Glomerular endothelial cell (primary cell): ENCODE results near the gene TUBA4B. TPM values are rescaled to one million over a fixed set of nuclear protein-coding genes. Genes with fewer than 3 reads are reported as not detected.
"Not testable (repeated sequence)": the region's sequence is repeated elsewhere in the genome, so short reads cannot be mapped to it uniquely, and the experiment has no call there.

ENCODE experiments used
- DNase-seq: peaks from one replicate; pipeline ENCODE4 v3.0.0-alpha.2; 2011; ENCODE audit warnings: low read depth, low spot score; ENCODE audit errors: extremely low read depth
- total RNA-seq: library from RNA; depleted of rRNA; stranded (reverse); fragments of >200 nt; gene quantifications from 2 replicates; pipeline ENCODE4 v1.2.3, GENCODE V29; 2015

TUBA4B gene
- total RNA-seq, 1 donor from 2014 or later = not detected

DNA sequence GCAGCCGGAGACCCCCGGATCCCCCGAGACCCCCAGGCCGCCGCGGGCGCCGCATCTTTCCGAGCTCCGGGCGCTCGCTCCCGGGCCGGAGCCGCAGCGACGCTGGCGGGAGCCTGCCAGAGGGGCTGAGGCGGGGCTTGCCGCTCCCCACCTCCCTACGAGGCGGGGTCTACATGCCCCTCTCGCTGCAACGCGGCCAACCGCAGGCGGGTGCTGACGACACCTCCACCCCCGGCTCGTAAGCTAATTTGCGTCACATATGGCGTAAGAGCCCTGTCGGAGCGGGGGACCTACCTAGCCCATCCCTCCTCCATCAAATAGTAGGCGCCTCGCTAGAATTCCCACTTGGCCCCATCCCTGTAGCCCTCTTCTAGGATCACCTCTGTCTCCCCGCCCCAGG, 56.2 kb downstream of the TUBA4B start, which contains the start of gene PTPRN:
TSS of gene PTPRN (minus strand) at position 124 of the 400 bp plus-strand sequence. CDS start at position 55, 69 bp downstream.
- no peak for DNase-seq

GRCh38 chr2:219312683-219313263, 59.7 kb downstream of the TUBA4B start:
- not testable (repeated sequence) for DNase-seq

DNA sequence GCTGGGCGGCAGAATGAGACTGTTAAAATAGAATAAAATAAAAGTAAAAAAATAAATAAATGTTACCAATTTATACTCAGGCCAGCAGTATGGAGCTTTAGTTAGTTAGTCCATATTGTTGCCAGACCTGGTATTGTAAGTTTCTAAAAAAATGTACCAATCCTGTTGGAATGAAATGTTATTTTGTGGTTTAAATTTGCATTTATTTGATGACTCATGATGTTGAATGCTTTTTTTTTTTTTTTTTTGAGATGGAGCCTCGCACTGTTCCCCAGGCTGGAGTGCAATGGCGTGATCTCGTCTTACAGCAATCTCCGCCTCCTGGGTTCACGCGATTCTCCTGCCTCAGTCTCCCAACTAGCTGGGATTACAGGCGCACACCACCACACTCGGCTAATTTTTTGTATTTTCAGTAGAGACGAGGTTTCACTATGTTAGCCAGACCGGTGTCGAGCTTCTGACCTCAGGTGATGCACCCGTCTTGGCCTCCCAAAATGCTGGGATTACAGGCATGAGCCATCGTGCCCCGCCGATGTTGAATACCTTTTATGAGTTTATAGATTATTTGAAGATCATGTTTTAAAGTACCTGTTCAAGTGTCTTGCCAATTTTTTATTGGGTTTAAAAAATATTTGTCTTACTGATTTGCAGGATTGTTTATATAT, 61.9 kb downstream of the TUBA4B start:
- DNase-seq = no peak

Other genes with a start within 250 kb of the TUBA4B start
- gene CFAP65, start 211.7 kb upstream of the TUBA4B start, total RNA-seq = not detected in 2 replicates
- not detected in 2 replicates for gene IHH, start 192.3 kb upstream of the TUBA4B start, total RNA-seq
- 18.3 and 21.0 TPM in 2 replicates for gene NHEJ1, start 92.4 kb upstream of the TUBA4B start, total RNA-seq
- 1.3 TPM in 1 of 2 replicates, not detected in the other for gene SLC23A3, start 83.2 kb upstream of the TUBA4B start, total RNA-seq
- gene CNPPD1, start 76.3 kb upstream of the TUBA4B start, total RNA-seq = 33.2 and 40.3 TPM in 2 replicates
- gene RETREG2, start 75.0 kb upstream of the TUBA4B start, total RNA-seq = 43.8 and 48.0 TPM in 2 replicates
- gene ZFAND2B, start 46.5 kb upstream of the TUBA4B start, total RNA-seq = 23.7 and 26.1 TPM in 2 replicates
- 11.8 and 17.8 TPM in 2 replicates for gene ABCB6, start 34.3 kb upstream of the TUBA4B start, total RNA-seq
- 64.2 and 65.2 TPM in 2 replicates for gene ATG9A, start 23.6 kb upstream of the TUBA4B start, total RNA-seq
- gene ANKZF1, start 23.4 kb upstream of the TUBA4B start, total RNA-seq = 19.1 and 32.2 TPM in 2 replicates
- gene GLB1L, start 7.8 kb upstream of the TUBA4B start, total RNA-seq = 5.1 and 6.2 TPM in 2 replicates
- gene STK16, start 7.8 kb upstream of the TUBA4B start, total RNA-seq = 5.6 and 13.7 TPM in 2 replicates
- 7.8 and 21.4 TPM in 2 replicates for gene TUBA4A, start 675 bp downstream of the TUBA4B start, total RNA-seq
- gene DNAJB2, start 26.1 kb downstream of the TUBA4B start, total RNA-seq = 31.7 and 33.1 TPM in 2 replicates
- gene PTPRN, start 56.2 kb downstream of the TUBA4B start, total RNA-seq = 0.47 and 0.97 TPM in 2 replicates
- gene RESP18, start 79.5 kb downstream of the TUBA4B start, total RNA-seq = not detected in 2 replicates
- gene DNPEP, start 134.7 kb downstream of the TUBA4B start, total RNA-seq = 48.9 and 50.9 TPM in 2 replicates
- gene DES, start 165.1 kb downstream of the TUBA4B start, total RNA-seq = not detected in 2 replicates
- 1.6 and 1.7 TPM in 2 replicates for gene SPEG, start 181.6 kb downstream of the TUBA4B start, total RNA-seq
- 33.8 and 33.9 TPM in 2 replicates for gene GMPPA, start 245.6 kb downstream of the TUBA4B start, total RNA-seq